Activated naive CD4-positive, alpha-beta T cell treated with anti-CD3 and anti-CD28 coated beads, Interleukin-2, amount 50 U/mL, for 72 hours (primary cell): Measurements from ENCODE around the gene KIF13A. TPM values are rescaled to one million over a fixed set of nuclear protein-coding genes. Genes with fewer than 3 reads are reported as not detected.

Experiments
- ATAC-seq, 2 donors: fragments of 150-1000 bp; cut with Tn5 transposase; 2 replicates each; pipeline ENCODE4 v1.10.0; 2021; ENCODE audit warnings: mild to moderate bottlenecking in 2 of 2, moderate library complexity in 2 of 2
- DNase-seq, 2 donors: peaks; one replicate each; pipeline ENCODE4 v3.0.0; 2021 to 2022; ENCODE audit warnings: low spot score in 2 of 2
- H3K27ac Mint-ChIP-seq, 2 donors: one replicate each; pipeline ENCODE4 v1.8.0; 2022; ENCODE audit warnings: mild to moderate bottlenecking in 2 of 2, mixed read lengths in 2 of 2
- H3K36me3 Mint-ChIP-seq, 2 donors: one replicate each; pipeline ENCODE4 v1.8.0; 2022; ENCODE audit warnings: mixed read lengths in 2 of 2
- H3K9me3 Mint-ChIP-seq, 2 donors: one replicate each; pipeline ENCODE4 v1.8.0; 2022; ENCODE audit warnings: mixed read lengths in 2 of 2
- total RNA-seq, 2 donors: library from RNA; stranded (reverse); gene quantifications; one replicate each; pipeline ENCODE4 v1.2.3, GENCODE V29; 2022

The KIF13A gene
- total RNA-seq, 2 donors from 2014 or later = 0.20 TPM; not detected in 1

- DNase-seq = no peak
- no peak overlapping the region for H3K27ac Mint-ChIP-seq
- no peaks in the 10 kb centered on the region for H3K36me3 Mint-ChIP-seq
- peaks cover 0 to 7% of the 10 kb centered on the region in 2 donors for H3K9me3 Mint-ChIP-seq
- no peak for ATAC-seq
These were observed 258.0 kb downstream of the KIF13A start for GRCh38 chr6:17729223-17730077.

DNA sequence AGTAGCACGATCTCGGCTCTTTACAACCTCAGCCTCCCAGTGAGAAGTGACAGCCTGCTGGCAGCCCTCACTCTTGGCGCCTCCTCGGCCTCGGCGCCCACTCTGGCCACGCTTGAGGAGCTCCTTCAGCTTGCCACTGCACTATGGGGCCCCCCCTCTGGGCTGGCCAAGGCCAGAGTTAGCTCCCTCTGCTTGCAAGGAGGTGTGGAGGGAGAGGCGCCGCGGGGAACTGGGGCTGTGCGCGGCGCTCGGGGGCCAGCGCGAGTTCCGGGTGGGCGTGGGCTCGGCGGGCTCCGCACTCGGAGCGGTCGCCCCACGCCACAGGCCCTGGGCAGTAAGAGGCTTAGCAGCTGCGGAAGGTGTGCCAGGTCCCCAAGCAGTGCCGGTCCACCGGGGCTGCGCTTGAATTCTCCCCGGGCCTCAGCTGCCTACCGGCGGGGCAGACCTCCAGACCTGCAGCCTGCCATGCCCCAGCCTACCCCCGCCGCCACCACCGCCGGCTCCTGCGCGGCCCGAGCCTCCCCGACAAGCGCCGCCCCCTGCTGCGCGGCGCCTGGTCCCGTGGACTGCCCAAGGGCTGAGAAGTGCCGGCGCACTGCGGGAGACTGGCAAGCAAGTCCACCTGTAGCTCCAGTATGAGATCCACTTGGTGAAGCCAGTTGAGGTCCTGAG, 258.7 kb downstream of the KIF13A start:
- DNase-seq (no peak), ATAC-seq (no peak)
- Mint-ChIP-seq H3K36me3 (no peaks in the 10 kb centered on the region), H3K27ac (no peak overlapping the region), H3K9me3 (peaks cover 0 to 7% of the 10 kb centered on the region in 2 donors)

DNA sequence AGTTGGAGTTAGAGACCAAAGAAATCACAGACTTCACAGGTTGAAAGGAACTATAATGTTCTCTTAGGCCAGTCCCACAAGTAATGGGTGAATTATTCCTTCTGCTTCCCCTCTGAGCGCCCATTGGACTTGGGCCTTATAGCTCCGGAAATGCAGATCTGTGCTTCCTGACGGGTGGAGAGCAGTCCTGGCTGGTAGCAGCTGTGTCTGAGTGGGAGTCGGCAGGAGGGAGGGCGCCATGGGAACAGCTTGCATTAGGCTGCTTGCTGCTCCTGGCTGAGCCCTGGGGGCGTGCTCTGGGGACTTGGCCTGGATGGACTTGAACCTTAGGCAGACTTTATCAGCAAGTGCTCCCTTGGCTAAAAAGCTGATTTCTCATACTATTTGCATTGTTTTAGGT, 262.4 kb downstream of the KIF13A start:
- H3K27ac Mint-ChIP-seq = no peak overlapping the region
- peaks cover 0 to 7% of the 10 kb centered on the region in 2 donors for H3K9me3 Mint-ChIP-seq
- ATAC-seq (no peak), DNase-seq (no peak)
- no peaks in the 10 kb centered on the region for H3K36me3 Mint-ChIP-seq

DNA sequence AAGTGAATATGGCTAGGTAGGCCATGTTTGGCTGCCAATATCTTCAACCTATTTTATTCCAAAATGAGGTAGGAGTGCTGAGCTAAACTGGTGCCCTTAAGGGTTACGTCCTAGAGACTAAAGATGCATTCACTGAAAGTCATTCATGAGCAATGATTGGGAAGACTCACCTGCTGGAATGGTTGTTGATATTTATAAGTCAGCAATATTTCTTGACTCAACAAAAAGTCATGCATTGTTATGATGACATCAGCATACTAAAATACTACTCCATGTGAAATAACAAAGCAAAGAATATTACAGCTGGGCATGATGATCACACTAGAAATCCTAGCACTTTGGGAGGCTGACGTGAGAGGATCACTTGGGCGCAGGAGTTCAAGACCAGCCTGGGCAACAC, 263.1 kb downstream of the KIF13A start:
- H3K9me3 Mint-ChIP-seq = peaks cover 0 to 2% of the 10 kb centered on the region in 2 donors
- no peak for DNase-seq
- ATAC-seq = no peak
- H3K36me3 Mint-ChIP-seq = no peaks in the 10 kb centered on the region
- no peak overlapping the region for H3K27ac Mint-ChIP-seq

DNA sequence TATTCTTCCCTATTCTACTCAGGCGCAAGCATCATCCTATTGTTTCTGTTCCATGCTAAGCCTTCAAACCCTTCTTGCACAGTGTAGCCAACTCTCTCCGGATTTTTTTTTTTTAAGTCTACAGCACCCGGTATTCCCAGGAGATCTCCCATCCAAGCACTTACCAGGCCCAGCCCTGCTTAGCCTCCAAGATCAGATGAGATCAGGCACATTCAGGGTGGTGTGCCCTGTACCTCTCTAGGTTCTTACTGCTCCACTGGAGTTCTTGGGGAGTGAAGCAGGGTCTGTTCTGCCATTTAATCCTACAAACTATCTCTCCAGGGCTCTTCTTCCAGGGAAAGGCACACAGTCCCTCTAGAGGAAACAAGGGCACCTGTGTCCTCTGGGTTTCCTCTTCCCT, 265.8 kb downstream of the KIF13A start:
- ATAC-seq (no peak), DNase-seq (no peak)
- no peaks in the 10 kb centered on the region for H3K36me3 Mint-ChIP-seq
- no peak overlapping the region for H3K27ac Mint-ChIP-seq
- no peaks in the 10 kb centered on the region for H3K9me3 Mint-ChIP-seq

DNA sequence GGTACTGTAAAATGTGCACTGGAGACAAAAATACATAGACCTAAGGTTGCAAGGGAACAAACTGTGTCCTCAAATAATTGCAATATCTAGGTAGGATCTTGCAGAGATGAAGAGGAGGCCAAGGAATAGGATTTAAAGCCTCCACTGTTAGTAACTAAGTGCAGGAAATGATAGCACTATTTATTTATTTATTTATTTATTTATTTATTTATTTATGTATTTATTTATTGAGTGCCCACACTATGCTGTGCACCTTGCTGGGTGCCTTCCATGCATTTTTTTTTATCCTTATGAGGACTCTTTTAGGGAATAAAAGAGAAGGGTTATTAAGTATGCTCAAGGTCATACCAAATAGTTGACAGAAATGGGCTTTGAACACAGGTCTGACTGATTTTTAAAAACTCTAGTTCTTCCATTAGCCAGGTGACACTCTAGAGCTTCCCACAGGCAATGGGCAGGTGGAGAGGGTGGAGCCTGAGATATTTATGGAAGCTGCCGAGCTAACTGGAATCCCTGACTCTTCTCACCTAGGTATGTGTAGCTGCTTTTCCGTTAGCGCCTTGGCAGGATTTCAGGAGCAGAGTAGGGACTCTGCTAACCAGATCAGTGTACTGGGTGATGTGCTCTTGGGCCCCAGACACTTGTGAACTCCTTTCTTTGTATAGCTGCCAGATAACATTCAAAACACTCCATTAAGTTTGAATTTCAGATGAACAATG, 268.0 kb downstream of the KIF13A start:
- no peaks in the 10 kb centered on the region for H3K36me3 Mint-ChIP-seq
- H3K27ac Mint-ChIP-seq = no peak overlapping the region
- ATAC-seq (no peak), DNase-seq (no peak)
- H3K9me3 Mint-ChIP-seq = peaks cover 0 to 4% of the 10 kb centered on the region in 2 donors

DNA sequence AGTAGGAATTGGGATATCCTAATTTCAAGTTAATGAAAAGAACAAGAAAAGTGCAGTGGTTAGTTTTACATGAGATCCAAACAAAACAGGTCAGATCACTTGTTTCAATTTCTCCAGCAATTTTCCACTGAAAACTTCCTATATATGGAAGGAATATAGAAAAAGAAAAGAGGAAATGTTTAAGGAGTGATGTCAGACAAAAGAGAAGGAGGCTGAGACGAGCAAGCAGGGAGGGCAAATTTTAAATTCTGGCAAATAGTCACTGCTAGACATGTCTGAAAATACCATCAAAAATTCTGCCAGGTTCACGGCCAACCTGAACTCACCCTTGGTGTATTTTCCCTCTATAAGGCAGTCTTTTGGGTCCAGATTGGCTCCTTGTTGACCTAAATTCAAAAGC, 271.2 kb downstream of the KIF13A start:
- ATAC-seq = no peak

GRCh38 chr6:17714879-17715851, 272.3 kb downstream of the KIF13A start:
- H3K36me3 Mint-ChIP-seq = no peaks in the 10 kb centered on the region
- DNase-seq = peak in 1 of 2 donors; percentile 32
- peak overlapping the region; percentile 31 to 52 for H3K27ac Mint-ChIP-seq
- peak; percentile 94 to 95 for ATAC-seq
- H3K9me3 Mint-ChIP-seq = peaks cover 0 to 4% of the 10 kb centered on the region in 2 donors

More for the DNA sequence above, 271.2 kb downstream of the KIF13A start:
- Mint-ChIP-seq H3K36me3 (no peaks in the 10 kb centered on the region), H3K27ac (no peak overlapping the region), H3K9me3 (peaks cover 0 to 4% of the 10 kb centered on the region in 2 donors)
- DNase-seq = no peak

GRCh38 chr6:17714177-17714576, 273.3 kb downstream of the KIF13A start:
- ATAC-seq (no peak), DNase-seq (no peak)
- H3K27ac Mint-ChIP-seq = no peak overlapping the region
- peaks cover 3 to 5% of the 10 kb centered on the region in 2 donors for H3K36me3 Mint-ChIP-seq
- H3K9me3 Mint-ChIP-seq = peaks cover 0 to 4% of the 10 kb centered on the region in 2 donors

GRCh38 chr6:17712576-17712975, 274.9 kb downstream of the KIF13A start:
- H3K9me3 Mint-ChIP-seq = peaks cover 0 to 4% of the 10 kb centered on the region in 2 donors
- peaks cover 8 to 17% of the 10 kb centered on the region in 2 donors for H3K36me3 Mint-ChIP-seq
- DNase-seq = no peak
- no peak overlapping the region for H3K27ac Mint-ChIP-seq
- no peak for ATAC-seq

GRCh38 chr6:17710331-17710730, 277.1 kb downstream of the KIF13A start:
- no peak for ATAC-seq
- H3K36me3 Mint-ChIP-seq = peaks cover 23 to 26% of the 10 kb centered on the region in 2 donors
- no peak for DNase-seq
- peaks cover 0 to 4% of the 10 kb centered on the region in 2 donors for H3K9me3 Mint-ChIP-seq
- no peak overlapping the region for H3K27ac Mint-ChIP-seq

GRCh38 chr6:17709476-17709875, 278.0 kb downstream of the KIF13A start:
- DNase-seq = no peak
- ATAC-seq = no peak
- H3K36me3 Mint-ChIP-seq = peaks cover 23 to 28% of the 10 kb centered on the region in 2 donors
- H3K9me3 Mint-ChIP-seq = no peaks in the 10 kb centered on the region
- peak overlapping the region in 1 of 2 donors; percentile 51 for H3K27ac Mint-ChIP-seq

Other genes with a start within 250 kb of the KIF13A start
- gene NHLRC1, start 135.0 kb upstream of the KIF13A start, total RNA-seq = not detected
- 1 to 10 TPM; 3.9 to 9.4 TPM for gene TPMT, start 167.4 kb upstream of the KIF13A start, total RNA-seq
- gene KDM1B, start 167.8 kb upstream of the KIF13A start, total RNA-seq = 1 to 10 TPM; 7.7 to 10.0 TPM